Measurements from ENCODE around the gene C1orf56. TPM values are rescaled to one million over a fixed set of nuclear protein-coding genes. Genes with fewer than 3 reads are reported as not detected.

C1orf56 gene
- total RNA-seq, 4 donors from 2014 or later = 3.7 to 9.8 (median 7.0) TPM

DNA sequence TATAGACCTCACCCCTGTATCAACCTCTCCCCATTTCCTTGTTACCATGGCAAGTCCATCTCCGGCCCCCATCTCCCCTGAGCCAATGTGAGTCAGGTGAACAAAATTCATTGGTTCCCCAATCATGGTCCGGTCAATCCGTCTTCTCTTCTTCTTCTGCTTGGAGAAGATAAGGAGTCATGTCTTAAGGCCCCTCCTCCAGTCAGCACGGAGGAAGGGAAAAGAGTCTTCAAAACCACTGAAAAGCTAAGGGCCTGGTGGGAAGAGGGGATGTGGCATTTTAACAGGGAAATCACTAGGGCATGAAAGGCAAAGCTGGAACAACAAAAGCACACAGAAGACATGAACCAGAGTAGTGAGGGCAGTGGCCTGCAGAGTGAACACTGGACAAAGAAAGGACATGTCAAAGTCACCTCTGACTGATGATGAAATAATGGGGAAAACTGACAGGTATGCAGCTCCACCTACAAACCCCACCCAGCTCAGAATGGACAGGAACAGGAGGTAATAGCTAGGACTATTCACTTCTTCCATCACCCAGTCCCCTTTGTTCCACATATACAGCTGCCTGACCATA, 7.5 kb downstream of the C1orf56 start:
- Histone ChIP-seq H3K4me1 (peaks cover 0 to 52% (median 13%) of the 10 kb centered on the region in 3 donors), H3K4me3 (no peak overlapping the region), H3K9me3 (no peaks in the 10 kb centered on the region), H3K36me3 (peaks cover 0 to 62% of the 10 kb centered on the region in 2 donors), H3K27ac (peak overlapping the region in 3 of 4 donors; percentile 30 to 95 (median 94)), H3K27me3 (no peaks in the 10 kb centered on the region)
- no peak for TF ChIP-seq POLR2AphosphoS5 (IDR thresholded peaks at IDR 0.05)
- TF ChIP-seq, protein P1, sequence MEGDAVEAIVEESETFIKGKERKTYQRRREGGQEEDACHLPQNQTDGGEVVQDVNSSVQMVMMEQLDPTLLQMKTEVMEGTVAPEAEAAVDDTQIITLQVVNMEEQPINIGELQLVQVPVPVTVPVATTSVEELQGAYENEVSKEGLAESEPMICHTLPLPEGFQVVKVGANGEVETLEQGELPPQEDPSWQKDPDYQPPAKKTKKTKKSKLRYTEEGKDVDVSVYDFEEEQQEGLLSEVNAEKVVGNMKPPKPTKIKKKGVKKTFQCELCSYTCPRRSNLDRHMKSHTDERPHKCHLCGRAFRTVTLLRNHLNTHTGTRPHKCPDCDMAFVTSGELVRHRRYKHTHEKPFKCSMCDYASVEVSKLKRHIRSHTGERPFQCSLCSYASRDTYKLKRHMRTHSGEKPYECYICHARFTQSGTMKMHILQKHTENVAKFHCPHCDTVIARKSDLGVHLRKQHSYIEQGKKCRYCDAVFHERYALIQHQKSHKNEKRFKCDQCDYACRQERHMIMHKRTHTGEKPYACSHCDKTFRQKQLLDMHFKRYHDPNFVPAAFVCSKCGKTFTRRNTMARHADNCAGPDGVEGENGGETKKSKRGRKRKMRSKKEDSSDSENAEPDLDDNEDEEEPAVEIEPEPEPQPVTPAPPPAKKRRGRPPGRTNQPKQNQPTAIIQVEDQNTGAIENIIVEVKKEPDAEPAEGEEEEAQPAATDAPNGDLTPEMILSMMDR (IDR thresholded peaks at IDR 0.05) = no peak
- TF ChIP-seq EP300 (IDR thresholded peaks at IDR 0.05) = no peak
- no peak for TF ChIP-seq POLR2A (IDR thresholded peaks at IDR 0.05)
- WGBS, 2 donors (ENCODE audit: low coverage in 1 of 2) = 73 to 100% methylated on average over 1 to 3 of the region's 4 CpGs
- ATAC-seq = no peak

DNA sequence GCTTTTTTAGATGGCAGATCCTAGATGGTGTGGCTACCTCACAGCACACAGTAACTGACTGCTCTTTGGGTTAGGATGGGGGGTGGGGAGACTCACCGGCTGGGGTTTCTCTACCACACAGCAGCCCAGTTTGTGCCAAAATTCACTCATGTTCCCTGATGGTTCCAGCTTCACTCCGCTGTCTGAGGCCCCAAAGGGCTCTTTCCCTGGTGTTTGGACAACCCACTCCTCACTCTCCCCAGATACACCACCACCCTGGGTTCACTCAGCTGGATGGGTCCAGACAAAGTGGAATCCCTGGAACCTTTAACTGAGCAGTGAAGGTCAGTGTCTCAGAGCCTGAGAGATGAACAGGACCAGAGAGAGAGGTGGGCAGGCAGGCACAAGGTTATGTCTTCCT, 8.0 kb downstream of the C1orf56 start:
- Histone ChIP-seq H3K9me3 (no peaks in the 10 kb centered on the region), H3K4me1 (peaks cover 0 to 52% (median 13%) of the 10 kb centered on the region in 3 donors), H3K27me3 (no peaks in the 10 kb centered on the region), H3K36me3 (peaks cover 0 to 58% of the 10 kb centered on the region in 2 donors), H3K4me3 (no peak overlapping the region), H3K27ac (peak overlapping the region in 3 of 4 donors; percentile 30 to 95 (median 94))
- no peak for ATAC-seq
- TF ChIP-seq, protein P1 (IDR thresholded peaks at IDR 0.05) = no peak
- TF ChIP-seq POLR2AphosphoS5 (IDR thresholded peaks at IDR 0.05) = no peak
- TF ChIP-seq POLR2A (IDR thresholded peaks at IDR 0.05) = no peak
- TF ChIP-seq EP300 (IDR thresholded peaks at IDR 0.05) = no peak
- WGBS, 2 donors (ENCODE audit: low coverage in 1 of 2) = no CpG with 5 or more reads among the region's 2 CpGs

DNA sequence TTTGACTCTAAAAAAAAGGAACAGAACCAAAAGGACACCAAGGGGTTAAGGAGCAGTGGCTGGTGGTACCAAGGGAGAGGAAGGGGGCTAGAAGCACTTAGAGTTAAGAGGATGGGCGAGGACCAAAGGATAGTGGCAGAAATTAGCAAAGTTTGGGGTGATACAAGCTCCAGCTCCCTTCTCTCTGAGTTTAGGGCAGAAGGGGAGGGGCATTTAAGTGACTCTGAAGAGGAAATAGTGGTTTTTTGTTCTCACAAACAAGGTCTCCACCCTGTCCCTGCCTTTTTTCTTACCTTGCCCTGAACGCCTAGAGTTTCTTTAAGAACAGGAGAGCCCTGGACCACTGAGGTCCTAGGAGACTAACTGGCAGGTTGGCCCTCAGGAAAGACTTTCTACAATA, 8.6 kb downstream of the C1orf56 start:
- Histone ChIP-seq H3K9me3 (no peaks in the 10 kb centered on the region), H3K4me1 (peaks cover 0 to 55% (median 13%) of the 10 kb centered on the region in 3 donors), H3K4me3 (peak overlapping the region in 1 of 2 donors; percentile 1), H3K27me3 (no peaks in the 10 kb centered on the region), H3K27ac (peak overlapping the region in 3 of 4 donors; percentile 93 to 95 (median 94)), H3K36me3 (peaks cover 0 to 54% of the 10 kb centered on the region in 2 donors)
- WGBS, 2 donors (ENCODE audit: low coverage in 1 of 2) = 38 to 64% methylated on average over 2 of the region's 2 CpGs
- no peak for TF ChIP-seq EP300 (IDR thresholded peaks at IDR 0.05)
- no peak for TF ChIP-seq POLR2A (IDR thresholded peaks at IDR 0.05)
- TF ChIP-seq, protein P1 (IDR thresholded peaks at IDR 0.05) = no peak
- TF ChIP-seq POLR2AphosphoS5 (IDR thresholded peaks at IDR 0.05) = no peak
- ATAC-seq = no peak

DNA sequence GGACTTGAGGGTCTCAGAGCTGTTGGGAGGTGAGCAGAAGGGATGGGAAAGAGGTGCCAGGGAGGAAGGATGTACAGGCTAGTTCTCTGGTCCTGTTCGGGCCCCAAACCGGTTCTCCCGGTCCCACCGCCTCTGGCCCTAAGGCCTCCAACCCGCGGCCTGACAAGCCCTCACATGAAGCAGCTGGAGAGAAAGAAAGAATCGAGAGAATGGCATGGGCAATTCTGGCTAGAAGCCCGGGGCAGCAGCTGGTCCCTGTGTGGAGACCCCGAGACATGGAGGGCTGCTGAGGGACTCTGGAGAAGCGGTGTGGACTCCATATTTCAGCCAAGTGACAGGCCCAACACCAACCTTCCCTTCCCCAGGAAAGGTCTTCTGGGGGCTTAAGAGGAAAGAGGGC, 11.1 kb downstream of the C1orf56 start:
- peaks cover 0 to 55% (median 13%) of the 10 kb centered on the region in 3 donors for H3K4me1 ChIP-seq
- H3K27ac ChIP-seq = peak overlapping the region; percentile 76 to 95 (median 94)

More for the DNA sequence above, 11.1 kb downstream of the C1orf56 start:
- no peak for ATAC-seq
- no peaks in the 10 kb centered on the region for H3K27me3 ChIP-seq
- no peak for TF ChIP-seq POLR2A (IDR thresholded peaks at IDR 0.05)
- no peak for TF ChIP-seq POLR2AphosphoS5 (IDR thresholded peaks at IDR 0.05)
- TF ChIP-seq, protein P1 (IDR thresholded peaks at IDR 0.05) = no peak
- no peak for TF ChIP-seq EP300 (IDR thresholded peaks at IDR 0.05)
- 0% methylated on average over 5 of the region's 10 CpGs; no CpG with 5 or more reads in 1 of the 2 donors for WGBS, 2 donors (ENCODE audit: low coverage in 1 of 2)
- peaks cover 0 to 30% of the 10 kb centered on the region in 2 donors for H3K36me3 ChIP-seq
- no peaks in the 10 kb centered on the region for H3K9me3 ChIP-seq
- peak overlapping the region; percentile 90 to 95 for H3K4me3 ChIP-seq
